H1 (cell line): ENCODE measurements around the gene ACAA1. TPM values are rescaled to one million over a fixed set of nuclear protein-coding genes. Genes with fewer than 3 reads are reported as not detected.

ENCODE experiments used
- CTCF ChIA-PET: fragments of 300-600 bp; sonication (Branson Sonifier 250); formaldehyde crosslinking; loops from one replicate; lab custom pipeline; 2021; ENCODE audit not compliant: partially characterized antibody; lab: Charles Lee
- POLR2A ChIA-PET: fragments of 300-600 bp; sonication (Branson Sonifier 250); formaldehyde crosslinking; loops from one replicate; lab custom pipeline; 2021; ENCODE audit warnings: inconsistent platforms; ENCODE audit not compliant: partially characterized antibody; lab: Charles Lee
- DNase-seq, 2 experiments: peaks; one replicate each; pipeline versions ENCODE4 v3.0.0 to v3.0.0-alpha.2; 2010 to 2022; ENCODE audit warnings: low spot score in 2 of 2, low read depth in 1 of 2, mixed read lengths in 1 of 2
- FAIRE-seq: peaks from 2 replicates; lab custom pipeline; 2011; peaks lifted over from hg19 to GRCh38; lab: Jason Lieb, UNC
- H2AFZ ChIP-seq: 2 replicates; pipeline ENCODE4 v1.8.1; 2012; ENCODE audit warnings: low read length, inconsistent platforms
- H2AK5ac ChIP-seq: 2 replicates; pipeline ENCODE4 v1.6.1; 2013; ENCODE audit warnings: low read depth, low read length
- H2BK120ac ChIP-seq: replicated peaks from 2 replicates; pipeline ENCODE3; 2013; ENCODE audit warnings: low read depth, low read length, inconsistent platforms
- H2BK12ac ChIP-seq: 2 replicates; pipeline ENCODE4 v1.6.1; 2013; ENCODE audit warnings: low read depth, low read length
- H2BK15ac ChIP-seq: 2 replicates; pipeline ENCODE4 v1.6.1; 2013; ENCODE audit warnings: low read length
- H2BK20ac ChIP-seq: 2 replicates; pipeline ENCODE4 v1.6.1; 2013; ENCODE audit warnings: low read length
- H2BK5ac ChIP-seq: 2 replicates; pipeline ENCODE4 v1.6.1; 2013; ENCODE audit warnings: low read depth, low read length
- H3K14ac ChIP-seq: 2 replicates; pipeline ENCODE4 v1.6.1; 2013; ENCODE audit warnings: inconsistent platforms; ENCODE audit not compliant: insufficient read length
- H3K18ac ChIP-seq: 2 replicates; pipeline ENCODE4 v1.6.1; 2013; ENCODE audit warnings: low read length; ENCODE audit errors: extremely low read depth
- H3K23ac ChIP-seq: 2 replicates; pipeline ENCODE4 v1.6.1; 2013; ENCODE audit warnings: inconsistent platforms; ENCODE audit not compliant: insufficient read length
- H3K23me2 ChIP-seq: 2 replicates; pipeline ENCODE4 v1.6.1; 2013; ENCODE audit warnings: low read depth, low read length
- H3K27ac ChIP-seq: 2 replicates; pipeline ENCODE4 v1.6.1; 2011; ENCODE audit warnings: low read depth, low read length, inconsistent platforms
- H3K27me3 ChIP-seq, 4 experiments: replicated peaks in 1 of 4; 1 replicate in 1 of 4; 2 replicates in 3 of 4; pipeline versions ENCODE4 v1.6.1 to v1.8.1; 2011 to 2013; ENCODE audit warnings: low read length in 3 of 4, mild to moderate bottlenecking in 3 of 4, inconsistent platforms in 2 of 4, mixed read lengths in 2 of 4, moderate library complexity in 1 of 4; ENCODE audit not compliant: control insufficient read depth in 3 of 4, insufficient read depth in 3 of 4; ENCODE audit errors: extremely low read depth in 1 of 4
- H3K36me3 ChIP-seq, 4 experiments: 2 replicates each; pipeline versions ENCODE4 v1.6.1 to v1.8.1; 2011 to 2013; ENCODE audit warnings: mild to moderate bottlenecking in 4 of 4, low read length in 3 of 4, moderate library complexity in 2 of 4, control low read depth in 1 of 4, inconsistent platforms in 1 of 4; ENCODE audit not compliant: insufficient read depth in 4 of 4, control insufficient read depth in 2 of 4
- H3K4ac ChIP-seq: replicated peaks from 2 replicates; pipeline ENCODE3; 2013; ENCODE audit warnings: low read length, low read depth, mixed read lengths, inconsistent platforms; ENCODE audit not compliant: insufficient read length
- H3K4me1 ChIP-seq, 4 experiments: replicated peaks in 1 of 4; 1 replicate in 1 of 4; 2 replicates in 3 of 4; pipeline versions ENCODE4 v1.6.1 to v1.8.1; 2011 to 2013; ENCODE audit warnings: low read length in 3 of 4, inconsistent platforms in 2 of 4, mixed read lengths in 1 of 4; ENCODE audit not compliant: insufficient read depth in 4 of 4, control insufficient read depth in 3 of 4
- H3K4me2 ChIP-seq, 2 experiments: 2 replicates each; pipeline versions ENCODE4 v1.6.1 to v1.8.1; 2011 to 2013; ENCODE audit warnings: low read depth in 2 of 2, low read length in 2 of 2, control low read depth in 1 of 2, inconsistent platforms in 1 of 2, mild to moderate bottlenecking in 1 of 2; ENCODE audit not compliant: insufficient read depth in 1 of 2
- H3K4me3 ChIP-seq, 4 experiments: fragments of 200-600, 300-600 bp in 1 of 4; sonication (generic), shearing (Covaris generic), sonication (Bioruptor Twin) in 1 of 4; 2 replicates each; pipeline versions ENCODE4 v1.5.1 to v1.8.1; 2011 to 2016; ENCODE audit warnings: low read length in 4 of 4, low read depth in 3 of 4, control low read depth in 2 of 4, inconsistent platforms in 2 of 4, mild to moderate bottlenecking in 2 of 4, mixed read lengths in 1 of 4, moderate library complexity in 1 of 4; ENCODE audit not compliant: insufficient read depth in 2 of 4; ENCODE audit errors: extremely low read depth in 1 of 4
- H3K56ac ChIP-seq: replicated peaks from 2 replicates; pipeline ENCODE3; 2013; ENCODE audit warnings: low read depth, mild to moderate bottlenecking, mixed read lengths, low read length, inconsistent platforms; ENCODE audit not compliant: insufficient read length
- H3K79me1 ChIP-seq: 2 replicates; pipeline ENCODE4 v1.6.1; 2013; ENCODE audit warnings: low read depth, low read length, control low read depth
- H3K79me2 ChIP-seq, 2 experiments: 2 replicates each; pipeline versions ENCODE4 v1.6.1 to v1.8.1; 2012 to 2013; ENCODE audit warnings: low read length in 2 of 2, mild to moderate bottlenecking in 2 of 2, inconsistent platforms in 1 of 2; ENCODE audit not compliant: insufficient read depth in 2 of 2, control insufficient read depth in 1 of 2
- H3K9ac ChIP-seq, 4 experiments: replicated peaks in 1 of 4; 1 replicate in 1 of 4; 2 replicates in 3 of 4; pipeline versions ENCODE4 v1.6.1 to v1.8.1; 2011 to 2013; ENCODE audit warnings: low read depth in 3 of 4, low read length in 3 of 4, control low read depth in 2 of 4, mild to moderate bottlenecking in 2 of 4, moderate library complexity in 2 of 4, inconsistent platforms in 1 of 4; ENCODE audit errors: extremely low read depth in 1 of 4
- H3K9me3 ChIP-seq, 2 experiments: 2 replicates each; pipeline versions ENCODE4 v1.6.1 to v1.8.1; 2012 to 2013; ENCODE audit warnings: mild to moderate bottlenecking in 2 of 2, moderate library complexity in 2 of 2, control low read depth in 1 of 2, inconsistent platforms in 1 of 2, low read depth in 1 of 2, low read length in 1 of 2, mixed read lengths in 1 of 2; ENCODE audit not compliant: insufficient read depth in 2 of 2
- H4K20me1 ChIP-seq, 2 experiments: replicated peaks in 1 of 2; 2 replicates each; pipeline versions ENCODE3 to v1.8.1; 2011 to 2013; ENCODE audit warnings: inconsistent platforms in 2 of 2, low read length in 2 of 2, mild to moderate bottlenecking in 1 of 2; ENCODE audit not compliant: insufficient read depth in 2 of 2, control insufficient read depth in 1 of 2
- H4K5ac ChIP-seq: 2 replicates; pipeline ENCODE4 v1.6.1; 2013; ENCODE audit warnings: low read length, low read depth, mixed read lengths, inconsistent platforms; ENCODE audit not compliant: insufficient read length
- H4K8ac ChIP-seq: 2 replicates; pipeline ENCODE4 v1.8.0; 2013; ENCODE audit warnings: mild to moderate bottlenecking, moderate library complexity, low read length, inconsistent platforms; ENCODE audit not compliant: insufficient read depth; ENCODE audit errors: extremely low read depth
- H4K91ac ChIP-seq: replicated peaks from 2 replicates; pipeline ENCODE3; 2013; ENCODE audit warnings: low read length, mixed read lengths, inconsistent platforms; ENCODE audit not compliant: insufficient read length
- KDM5A ChIP-seq: fragments of 200-600 bp; IDR thresholded peaks from 2 replicates; pipeline ENCODE4 v1.7.1; 2012; ENCODE audit warnings: mild to moderate bottlenecking, low read length, inconsistent platforms, mixed read lengths
- MAFK ChIP-seq: IDR thresholded peaks from 2 replicates; pipeline ENCODE4 v1.6.1; 2012; ENCODE audit warnings: low read depth, mild to moderate bottlenecking, improper control_type of control experiment, low read length
- WGBS, 2 experiments: shearing (Covaris generic) in 1 of 2; methylation state at CpG; one replicate each; pipeline versions ENCODE4 v1.1.6 to v1.1.7; 2013 to 2015; ENCODE audit warnings: low lambda C conversion rate in 2 of 2, mixed read lengths in 2 of 2, inconsistent platforms in 1 of 2, low coverage in 1 of 2, missing lambda C conversion rate in 1 of 2; ENCODE audit not compliant: insufficient replicate concordance in 2 of 2, insufficient coverage in 1 of 2, insufficient read length in 1 of 2; ENCODE audit errors: extremely low coverage in 1 of 2, missing lambda C conversion rate in 1 of 2; 5-methylcytosine and 5-hydroxymethylcytosine counted together
- polyA plus RNA-seq, 7 experiments: library from polyadenylated mRNA; depleted of rRNA in 3 of 7; stranded (reverse) in 5 of 7; unstranded in 2 of 7; fragments of >200 nt in 5 of 7; fragments of 200-250 nt in 2 of 7; gene quantifications; 1 replicate in 5 of 7; 2 replicates in 1 of 7; 4 replicates in 1 of 7; pipeline versions ENCODE4 v1.2.1 to v1.2.3, GENCODE V29; 2011 to 2013; ENCODE audit warnings: missing spikeins in 2 of 7, mixed read lengths in 2 of 7
- total RNA-seq: library from RNA; stranded (reverse); fragmentation: NEBNext Ultra II Directional; extraction: Animal tissue kit (Norgen Biotek cat#: 25700); gene quantifications from 2 replicates; pipeline ENCODE4 v1.2.1, GENCODE V29; 2021

The ACAA1 gene
- total and polyA plus RNA-seq, 2 of the 8 experiments (the other 6 are each of a cell fraction or from before 2014, with no cell fraction given) = 23.1 to 34.8 TPM

- Histone ChIP-seq H2AK5ac (no peak overlapping the region), H3K79me2 (no peaks in the 10 kb centered on the region), H3K56ac (no peak overlapping the region), H3K36me3 (no peaks in the 10 kb centered on the region), H3K18ac (no peak overlapping the region), H3K23ac (no peak overlapping the region), H3K4me3 (no peak overlapping the region), H4K91ac (no peak overlapping the region), H2BK120ac (no peak overlapping the region), H2BK12ac (no peak overlapping the region)
- CTCF ChIA-PET = interaction anchor here (0.6 to 7.9 kb wide), 6 partner anchors 9 to 116 kb away, joined by 3 to 54 read pairs (median 4); no protein-coding TSS in a partner anchor
- no peak for TF ChIP-seq MAFK
- no peak for TF ChIP-seq KDM5A
- TF ChIP-seq, all 59 proteins: peak for 0
- Histone ChIP-seq H4K8ac (no peak overlapping the region), H3K14ac (no peak overlapping the region), H2BK20ac (no peak overlapping the region), H3K9me3 (0 out of 4 replicates have a peak, but pooled peaks cover 0 to 5% of the 10 kb centered on the region in 2 experiments), H4K5ac (no peak overlapping the region), H2BK5ac (no peak overlapping the region), H3K79me1 (no peaks in the 10 kb centered on the region), H4K20me1 (no peaks in the 10 kb centered on the region), H3K27ac (no peak overlapping the region), H3K23me2 (no peaks in the 10 kb centered on the region; the same call in 1 of the 2 replicates), H3K4ac (no peak overlapping the region), H2AFZ (no peak overlapping the region), H3K4me2 (no peak overlapping the region), H2BK15ac (no peak overlapping the region), H3K4me1 (peaks cover 3 to 13% (median 5%) of the 10 kb centered on the region in 4 experiments; a peak in 6 of 7 replicates), H3K27me3 (peaks cover 0 to 2% (median 0%) of the 10 kb centered on the region in 4 experiments; a peak in 1 of 7 replicates), H3K9ac (no peak overlapping the region)
- POLR2A ChIA-PET = interaction anchor here (1.2 kb wide), 1 partner anchor 64 kb away, joined by 5 read pairs; the partner anchor contains the start of gene OXSR1
- DNase-seq (no peak), FAIRE-seq (no peak)
- whole genome bisulfite sequencing, 2 experiments = 91% methylated on average over 1 of the region's 1 CpG; no CpG with 5 or more reads in 1 of the 2 experiments
Measured at GRCh38 chr3:38102444-38102814, 34.5 kb downstream of the ACAA1 start.
